H9 (cell line): ENCODE measurements around the gene SHC1. TPM values are rescaled to one million over a fixed set of nuclear protein-coding genes. Genes with fewer than 3 reads are reported as not detected.

ENCODE experiments used
- DNase-seq: peaks from one replicate; pipeline ENCODE4 v3.0.0-alpha.2; 2017
- H2AFZ ChIP-seq: one replicate; pipeline ENCODE4 v1.6.1; 2013; ENCODE audit warnings: mild to moderate bottlenecking, low read length, control low read depth, moderate library complexity
- H2AK5ac ChIP-seq: 2 replicates; pipeline ENCODE4 v1.6.1; 2013; ENCODE audit warnings: low read length, control low read depth, mixed read lengths; ENCODE audit not compliant: insufficient read length
- H2BK120ac ChIP-seq: one replicate; pipeline ENCODE4 v1.6.1; 2013; ENCODE audit warnings: low read depth, mild to moderate bottlenecking, low read length, control low read depth, inconsistent platforms; ENCODE audit not compliant: poor library complexity, severe bottlenecking
- H2BK12ac ChIP-seq: 2 replicates; pipeline ENCODE4 v1.6.1; 2013; ENCODE audit warnings: low read length, control low read depth, mixed read lengths, low read depth; ENCODE audit not compliant: insufficient read length
- H2BK15ac ChIP-seq: 2 replicates; pipeline ENCODE4 v1.6.1; 2013; ENCODE audit warnings: low read depth, low read length, control low read depth
- H2BK20ac ChIP-seq: one replicate; pipeline ENCODE4 v1.6.1; 2013; ENCODE audit warnings: low read depth, mild to moderate bottlenecking, low read length, control low read depth, inconsistent platforms; ENCODE audit not compliant: poor library complexity, severe bottlenecking
- H2BK5ac ChIP-seq: 2 replicates; pipeline ENCODE4 v1.6.1; 2013; ENCODE audit warnings: low read length, control low read depth, mixed read lengths; ENCODE audit not compliant: insufficient read length
- H3K14ac ChIP-seq: 2 replicates; pipeline ENCODE4 v1.6.1; 2013; ENCODE audit warnings: low read length, control low read depth; ENCODE audit not compliant: insufficient read depth
- H3K18ac ChIP-seq: 2 replicates; pipeline ENCODE4 v1.6.1; 2013; ENCODE audit warnings: low read depth, mild to moderate bottlenecking, mixed read lengths, low read length, control low read depth; ENCODE audit not compliant: insufficient read length
- H3K23ac ChIP-seq: 2 replicates; pipeline ENCODE4 v1.6.1; 2013; ENCODE audit warnings: low read length, control low read depth, mixed read lengths, low read depth; ENCODE audit not compliant: insufficient read length
- H3K23me2 ChIP-seq: 2 replicates; pipeline ENCODE4 v1.6.1; 2013; ENCODE audit warnings: low read depth, mild to moderate bottlenecking, mixed read lengths, low read length, control low read depth; ENCODE audit not compliant: insufficient read length, poor library complexity, severe bottlenecking
- H3K27ac ChIP-seq: 2 replicates; pipeline ENCODE4 v1.5.1; 2013; ENCODE audit warnings: low read length, control low read depth, mixed read lengths, low read depth; ENCODE audit not compliant: insufficient read length
- H3K27me3 ChIP-seq: 2 replicates; pipeline ENCODE4 v1.6.1; 2013; ENCODE audit warnings: low read length, control low read depth, inconsistent platforms; ENCODE audit not compliant: insufficient read depth
- H3K4ac ChIP-seq: 2 replicates; pipeline ENCODE4 v1.6.1; 2013; ENCODE audit warnings: low read depth, mild to moderate bottlenecking, control low read depth, inconsistent platforms, low read length, moderate library complexity
- H3K4me1 ChIP-seq: 2 replicates; pipeline ENCODE4 v1.6.1; 2013; ENCODE audit warnings: low read length, control low read depth, inconsistent platforms; ENCODE audit not compliant: insufficient read depth
- H3K4me2 ChIP-seq: 2 replicates; pipeline ENCODE4 v1.6.1; 2013; ENCODE audit warnings: low read length, control low read depth, mixed read lengths; ENCODE audit not compliant: insufficient read length, insufficient read depth
- H3K56ac ChIP-seq: 2 replicates; pipeline ENCODE4 v1.6.1; 2013; ENCODE audit warnings: low read depth, mild to moderate bottlenecking, mixed read lengths, low read length, control low read depth; ENCODE audit not compliant: insufficient read length
- H3K79me1 ChIP-seq: 2 replicates; pipeline ENCODE4 v1.6.1; 2013; ENCODE audit warnings: low read depth, mild to moderate bottlenecking, moderate library complexity, low read length, control low read depth, inconsistent platforms; ENCODE audit not compliant: insufficient read depth, poor library complexity, severe bottlenecking
- H3K79me2 ChIP-seq: 2 replicates; pipeline ENCODE4 v1.6.1; 2013; ENCODE audit warnings: low read length, control low read depth, inconsistent platforms; ENCODE audit not compliant: insufficient read depth
- H3K9ac ChIP-seq: 2 replicates; pipeline ENCODE4 v1.6.1; 2013; ENCODE audit warnings: low read length, control low read depth, mixed read lengths; ENCODE audit not compliant: insufficient read length; ENCODE audit errors: extremely low read depth
- H3K9me3 ChIP-seq: one replicate; pipeline ENCODE4 v1.6.1; 2013; ENCODE audit warnings: low read depth, low read length, inconsistent platforms; ENCODE audit not compliant: control insufficient read depth
- H3T11ph ChIP-seq: one replicate; pipeline ENCODE4 v1.6.1; 2013; ENCODE audit warnings: mild to moderate bottlenecking, low read length, control low read depth, inconsistent platforms
- H4K20me1 ChIP-seq: one replicate; pipeline ENCODE4 v1.6.1; 2013; ENCODE audit not compliant: control insufficient read depth, insufficient read length, insufficient read depth
- H4K5ac ChIP-seq: 2 replicates; pipeline ENCODE4 v1.6.1; 2013; ENCODE audit warnings: low read depth, mild to moderate bottlenecking, mixed read lengths, low read length, control low read depth; ENCODE audit not compliant: insufficient read length
- H4K8ac ChIP-seq: replicated peaks from 2 replicates; pipeline ENCODE4 v1.6.1; 2013; ENCODE audit warnings: low read length, control low read depth, mixed read lengths, low read depth; ENCODE audit not compliant: insufficient read length
- H4K91ac ChIP-seq: 2 replicates; pipeline ENCODE4 v1.6.1; 2013; ENCODE audit warnings: low read depth, mild to moderate bottlenecking, moderate library complexity, mixed read lengths, low read length, control low read depth; ENCODE audit not compliant: insufficient read length
- H3K27ac Mint-ChIP-seq, 3 experiments: 2 replicates in 2 of 3; 3 replicates in 1 of 3; pipeline ENCODE4 v1.8.0; 2020 to 2021; ENCODE audit warnings: mixed read lengths in 3 of 3, mild to moderate bottlenecking in 1 of 3, moderate library complexity in 1 of 3
- H3K27me3 Mint-ChIP-seq: 2 replicates; pipeline ENCODE4 v1.8.0; 2021; ENCODE audit warnings: low read depth, mild to moderate bottlenecking, moderate library complexity, mixed read lengths
- H3K36me3 Mint-ChIP-seq, 3 experiments: 2 replicates in 2 of 3; 3 replicates in 1 of 3; pipeline ENCODE4 v1.8.0; 2020 to 2021; ENCODE audit warnings: low read depth in 3 of 3, mixed read lengths in 3 of 3; ENCODE audit not compliant: insufficient read depth in 1 of 3
- H3K4me1 Mint-ChIP-seq, 2 experiments: 2 replicates each; pipeline ENCODE4 v1.8.0; 2020; ENCODE audit warnings: mixed read lengths in 2 of 2
- H3K4me3 Mint-ChIP-seq, 2 experiments: 2 replicates in 1 of 2; 3 replicates in 1 of 2; pipeline ENCODE4 v1.8.0; 2020 to 2021; ENCODE audit warnings: mild to moderate bottlenecking in 2 of 2, mixed read lengths in 2 of 2, moderate library complexity in 1 of 2
- H3K9me3 Mint-ChIP-seq, 2 experiments: 2 replicates in 1 of 2; 3 replicates in 1 of 2; pipeline ENCODE4 v1.8.0; 2020; ENCODE audit warnings: mild to moderate bottlenecking in 2 of 2, mixed read lengths in 2 of 2, moderate library complexity in 1 of 2
- CTCF ChIP-seq: fragments of 200-600 bp; sonication (generic); conservative IDR thresholded peaks from 3 replicates; pipeline ENCODE4 v1.8.0; 2021; ENCODE audit warnings: antibody characterized with exemption, mild to moderate bottlenecking
- WGBS: extraction: QIAGEN DNeasy Blood & Tissue Kit; methylation state at CpG from one replicate; pipeline ENCODE4 v1.1.7; 2013; ENCODE audit warnings: missing lambda C conversion rate, low lambda C conversion rate, mixed read lengths; ENCODE audit not compliant: insufficient read length; ENCODE audit errors: extremely low coverage; 5-methylcytosine and 5-hydroxymethylcytosine counted together
- total RNA-seq: library from RNA; stranded (reverse); gene quantifications from 2 replicates; pipeline ENCODE4 v1.2.1, GENCODE V29; 2021

Gene SHC1
- total RNA-seq, 1 experiment from 2014 or later, result 168 TPM

GRCh38 chr1:154990276-154990675, 19.7 kb upstream of the SHC1 start:
- Histone ChIP-seq H2AK5ac (no peak overlapping the region), H3K4ac (no peak overlapping the region), H3K23ac (no peak overlapping the region), H2BK12ac (no peak overlapping the region), H2BK5ac (no peak overlapping the region), H2BK15ac (no peak overlapping the region), H3K4me1 (no peaks in the 10 kb centered on the region; the same call in 1 of the 2 replicates), H2BK20ac (no peak overlapping the region), H3K27me3 (no peaks in the 10 kb centered on the region), H3T11ph (no peak overlapping the region), H4K91ac (no peak overlapping the region), H3K4me2 (no peak overlapping the region), H3K9me3 (no peaks in the 10 kb centered on the region), H2AFZ (no peak overlapping the region), H3K56ac (no peak overlapping the region), H2BK120ac (no peak overlapping the region), H3K23me2 (no peaks in the 10 kb centered on the region), H4K20me1 (no peaks in the 10 kb centered on the region), H3K18ac (no peak overlapping the region), H3K14ac (no peak overlapping the region), H3K79me2 (no peaks in the 10 kb centered on the region), H4K8ac (no peak overlapping the region), H4K5ac (no peak overlapping the region), H3K9ac (no peak overlapping the region), H3K27ac (no peak overlapping the region), H3K79me1 (peaks cover 2% of the 10 kb centered on the region)
- H3K4me1 Mint-ChIP-seq, result peaks cover 8 to 10% of the 10 kb centered on the region in 2 experiments; a peak in 3 of 4 replicates
- no peak for TF ChIP-seq CTCF
- DNase-seq, result no peak
- no peak overlapping the region for H3K4me3 Mint-ChIP-seq
- H3K27ac Mint-ChIP-seq, result peak overlapping the region in 1 of 3 experiments; percentile 44; a peak in 1 of 7 replicates
- H3K27me3 Mint-ChIP-seq, result no peaks in the 10 kb centered on the region
- H3K36me3 Mint-ChIP-seq, result peaks cover 33 to 55% (median 52%) of the 10 kb centered on the region in 3 experiments
- H3K9me3 Mint-ChIP-seq, result no peaks in the 10 kb centered on the region
- WGBS, result no CpG with 5 or more reads among the region's 8 CpGs
